IMR-90 (cell line): ENCODE data around the gene SLC16A9. TPM values are rescaled to one million over a fixed set of nuclear protein-coding genes. Genes with fewer than 3 reads are reported as not detected.

ENCODE experiments used
- ATAC-seq: fragments of 200-7000 bp; cut with Tn5 transposase; 2 replicates; pipeline ENCODE4 v1.9.1; 2020; ENCODE audit warnings: low read depth, mild to moderate bottlenecking, moderate library complexity
- BruUV-seq: library from RNA; stranded (reverse); fragments of 400-500 nt; replicated peaks from 2 replicates; lab custom pipeline; 2021; lab: Mats Ljungman, UMichigan
- CTCF ChIA-PET: fragments of 300-600 bp; formaldehyde crosslinking; extraction: SDS; loops from one replicate; lab custom pipeline; 2021; ENCODE audit warnings: antibody characterized with exemption; lab: Yijun Ruan, JAX
- POLR2A ChIA-PET: fragments of 300-600 bp; sonication (Branson Sonifier 250); formaldehyde crosslinking; loops from one replicate; lab custom pipeline; 2022; ENCODE audit warnings: antibody characterized with exemption; ENCODE audit not compliant: unreplicated experiment; lab: Charles Lee
- DNase-seq: peaks from one replicate; pipeline ENCODE4 v3.0.0; 2013
- H2AFZ ChIP-seq: replicated peaks from 2 replicates; pipeline ENCODE3; 2013; ENCODE audit warnings: low read length, mild to moderate bottlenecking; ENCODE audit not compliant: poor library complexity
- H2AK5ac ChIP-seq: 2 replicates; pipeline ENCODE4 v1.6.1; 2013; ENCODE audit warnings: low read depth, low read length, inconsistent platforms
- H2AK9ac ChIP-seq: replicated peaks from 2 replicates; pipeline ENCODE3; 2013; ENCODE audit warnings: mild to moderate bottlenecking, low read depth, low read length, moderate library complexity; ENCODE audit not compliant: poor library complexity
- H2BK120ac ChIP-seq: 2 replicates; pipeline ENCODE4 v1.6.1; 2013; ENCODE audit warnings: low read depth, low read length, inconsistent platforms
- H2BK15ac ChIP-seq: 3 replicates; pipeline ENCODE4 v1.6.1; 2013; ENCODE audit warnings: low read depth, low read length, inconsistent platforms
- H2BK20ac ChIP-seq: 2 replicates; pipeline ENCODE4 v1.6.1; 2013; ENCODE audit warnings: low read depth, mild to moderate bottlenecking, inconsistent platforms, low read length, moderate library complexity
- H2BK5ac ChIP-seq: 2 replicates; pipeline ENCODE4 v1.6.1; 2013; ENCODE audit warnings: mild to moderate bottlenecking, low read depth, low read length, inconsistent platforms; ENCODE audit not compliant: poor library complexity, severe bottlenecking
- H3K14ac ChIP-seq: replicated peaks from 2 replicates; pipeline ENCODE4 v1.6.1; 2013; ENCODE audit warnings: low read depth, low read length, inconsistent platforms
- H3K18ac ChIP-seq: 2 replicates; pipeline ENCODE4 v1.6.1; 2013; ENCODE audit warnings: low read depth, low read length, control low read depth
- H3K23ac ChIP-seq: 2 replicates; pipeline ENCODE4 v1.6.1; 2013; ENCODE audit warnings: low read depth, low read length, inconsistent platforms
- H3K27ac ChIP-seq: 2 replicates; pipeline ENCODE4 v1.5.1; 2013; ENCODE audit warnings: mild to moderate bottlenecking, control low read depth, low read length; ENCODE audit not compliant: insufficient read depth
- H3K27me3 ChIP-seq: 2 replicates; pipeline ENCODE4 v1.6.1; 2013; ENCODE audit warnings: low read length; ENCODE audit not compliant: control insufficient read depth, insufficient read depth
- H3K36me3 ChIP-seq: 2 replicates; pipeline ENCODE4 v1.6.1; 2013; ENCODE audit warnings: low read length, mixed read lengths; ENCODE audit not compliant: control insufficient read depth, insufficient read depth
- H3K4ac ChIP-seq: 2 replicates; pipeline ENCODE4 v1.6.1; 2013; ENCODE audit warnings: low read depth, low read length, inconsistent platforms
- H3K4me1 ChIP-seq: 2 replicates; pipeline ENCODE4 v1.6.1; 2013; ENCODE audit warnings: low read length, mixed read lengths; ENCODE audit not compliant: control insufficient read depth, insufficient read depth
- H3K4me2 ChIP-seq: 2 replicates; pipeline ENCODE4 v1.6.1; 2013; ENCODE audit warnings: low read depth, mild to moderate bottlenecking, control low read depth, low read length, moderate library complexity
- H3K4me3 ChIP-seq: 2 replicates; pipeline ENCODE4 v1.5.1; 2013; ENCODE audit warnings: low read depth, mild to moderate bottlenecking, control low read depth, low read length, moderate library complexity; ENCODE audit not compliant: insufficient read depth
- H3K56ac ChIP-seq: 2 replicates; pipeline ENCODE4 v1.6.1; 2013; ENCODE audit warnings: low read length, inconsistent platforms; ENCODE audit not compliant: insufficient read depth; ENCODE audit errors: extremely low read depth
- H3K79me1 ChIP-seq, 2 experiments: 2 replicates each; pipeline ENCODE4 v1.6.1; 2013; ENCODE audit warnings: low read length in 2 of 2, inconsistent platforms in 1 of 2, low read depth in 1 of 2
- H3K9ac ChIP-seq: 2 replicates; pipeline ENCODE4 v1.6.1; 2013; ENCODE audit warnings: low read depth, low read length, control low read depth
- H3K9me1 ChIP-seq: 2 replicates; pipeline ENCODE4 v1.6.1; 2013; ENCODE audit warnings: low read length, inconsistent platforms; ENCODE audit not compliant: insufficient read depth
- H3K9me3 ChIP-seq: 2 replicates; pipeline ENCODE4 v1.6.1; 2013; ENCODE audit warnings: low read length; ENCODE audit not compliant: control insufficient read depth, insufficient read depth
- H4K20me1 ChIP-seq: 2 replicates; pipeline ENCODE4 v1.6.1; 2013; ENCODE audit warnings: low read length, inconsistent platforms; ENCODE audit not compliant: insufficient read depth
- H4K5ac ChIP-seq: 2 replicates; pipeline ENCODE4 v1.6.1; 2013; ENCODE audit warnings: mild to moderate bottlenecking, low read depth, low read length, control low read depth
- H4K8ac ChIP-seq, 2 experiments: 2 replicates each; pipeline ENCODE4 v1.6.1; 2013; ENCODE audit warnings: low read depth in 2 of 2, low read length in 2 of 2, control low read depth in 1 of 2, inconsistent platforms in 1 of 2
- H4K91ac ChIP-seq: 2 replicates; pipeline ENCODE4 v1.6.1; 2013; ENCODE audit warnings: low read depth, low read length, inconsistent platforms; ENCODE audit not compliant: insufficient read depth
- BHLHE40 ChIP-seq: fragments of 150-350 bp; IDR thresholded peaks from 2 replicates; pipeline ENCODE4 v1.6.1; 2016; ENCODE audit warnings: mild to moderate bottlenecking, low read depth, low read length
- CEBPB ChIP-seq: IDR thresholded peaks from 2 replicates; pipeline ENCODE4 v1.6.1; 2012; ENCODE audit warnings: low read depth, low read length, improper control_type of control experiment
- CHD1 ChIP-seq: IDR thresholded peaks from 2 replicates; pipeline ENCODE4 v1.6.1; 2012; ENCODE audit warnings: low read depth, low read length, improper control_type of control experiment
- FOS ChIP-seq: fragments of 150-350 bp; IDR thresholded peaks from 2 replicates; pipeline ENCODE4 v1.6.1; 2016; ENCODE audit warnings: low read depth, low read length
- MAFK ChIP-seq: IDR thresholded peaks from 2 replicates; pipeline ENCODE4 v1.6.1; 2012; ENCODE audit warnings: low read depth, low read length, improper control_type of control experiment
- MAZ ChIP-seq: IDR thresholded peaks from 2 replicates; pipeline ENCODE4 v1.6.1; 2012; ENCODE audit warnings: low read depth, mild to moderate bottlenecking, low read length, improper control_type of control experiment, moderate library complexity, borderline replicate concordance
- MXI1 ChIP-seq: IDR thresholded peaks from 2 replicates; pipeline ENCODE4 v1.6.1; 2012; ENCODE audit warnings: low read depth, mild to moderate bottlenecking, low read length, moderate library complexity, borderline replicate concordance
- NFE2L2 ChIP-seq: fragments of 150-350 bp; IDR thresholded peaks from 2 replicates; pipeline ENCODE4 v1.6.1; 2016; ENCODE audit warnings: low read depth, mild to moderate bottlenecking, low read length
- POLR2A ChIP-seq: IDR thresholded peaks from 2 replicates; pipeline ENCODE4 v1.6.1; 2012; ENCODE audit warnings: mild to moderate bottlenecking, low read depth, low read length
- RAD21 ChIP-seq: IDR thresholded peaks from 2 replicates; pipeline ENCODE4 v1.6.1; 2012; ENCODE audit warnings: low read length, improper control_type of control experiment
- RCOR1 ChIP-seq: IDR thresholded peaks from 2 replicates; pipeline ENCODE4 v1.6.1; 2012; ENCODE audit warnings: mild to moderate bottlenecking, low read length, improper control_type of control experiment; ENCODE audit not compliant: insufficient replicate concordance
- RFX5 ChIP-seq: IDR thresholded peaks from 2 replicates; pipeline ENCODE4 v1.8.0; 2012; ENCODE audit warnings: low read depth, mild to moderate bottlenecking, low read length, moderate library complexity
- SMC3 ChIP-seq: fragments of 150-350 bp; IDR thresholded peaks from 2 replicates; pipeline ENCODE4 v1.6.1; 2016; ENCODE audit warnings: low read depth, mild to moderate bottlenecking, antibody characterized with exemption, low read length, moderate library complexity
- WGBS, 2 experiments: methylation state at CpG; one replicate each; pipeline versions ENCODE4 v1.1.5 to v1.1.7; 2013; ENCODE audit warnings: missing lambda C conversion rate in 2 of 2; ENCODE audit not compliant: insufficient read length in 1 of 2; ENCODE audit errors: extremely low coverage in 2 of 2; 5-methylcytosine and 5-hydroxymethylcytosine counted together
- dilution Hi-C: fragments of 300-500 bp; cut with HindIII; formaldehyde crosslinking; loops from one replicate; pipeline ENCODE4 v1.14.3; 2018; ENCODE audit warnings: low sequenced_read_pairs; ENCODE audit not compliant: unreplicated experiment
- in situ Hi-C: fragments of 300-500 bp; cut with MboI; formaldehyde crosslinking; loops from 3 replicates; pipeline ENCODE4 v1.14.3; 2019; ENCODE audit warnings: low sequenced_read_pairs, inconsistent platforms, mixed read lengths
- intact Hi-C: fragments of 100-400 bp; cut with micrococcal nuclease; formaldehyde crosslinking; loops from 2 replicates; pipeline ENCODE4 v1.10.0; 2022
- polyA plus RNA-seq, 3 experiments: library from polyadenylated mRNA; depleted of rRNA; stranded (reverse); fragments of >200 nt; gene quantifications; 2 replicates each; pipeline ENCODE4 v1.2.3, GENCODE V29; 2012; ENCODE audit warnings: low replicate concordance in 1 of 3
- total RNA-seq: library from RNA; depleted of rRNA; stranded (reverse); fragments of >200 nt; gene quantifications from 2 replicates; pipeline ENCODE4 v1.2.3, GENCODE V29; 2012
- TF ChIP-seq, protein P1 (sequence below): conservative IDR thresholded peaks from 2 replicates; pipeline ENCODE4 v1.5.1; 2012; ENCODE audit warnings: mild to moderate bottlenecking, low read depth, low read length, improper control_type of control experiment
- TF ChIP-seq, protein P2 (sequence below): fragments of 150-350 bp; IDR thresholded peaks from 2 replicates; pipeline ENCODE4 v1.6.1; 2017; ENCODE audit warnings: mild to moderate bottlenecking, antibody characterized with exemption, low read length, low read depth
- TF ChIP-seq, protein P3 (sequence below): fragments of 150-350 bp; IDR thresholded peaks from 2 replicates; pipeline ENCODE4 v1.6.1; 2016; ENCODE audit warnings: low read depth, mild to moderate bottlenecking, low read length, moderate library complexity, borderline replicate concordance

The SLC16A9 gene
- total and polyA plus RNA-seq, 2 of the 4 experiments (the other 2 are of a cell fraction), result 0.18 to 0.26 TPM

DNA sequence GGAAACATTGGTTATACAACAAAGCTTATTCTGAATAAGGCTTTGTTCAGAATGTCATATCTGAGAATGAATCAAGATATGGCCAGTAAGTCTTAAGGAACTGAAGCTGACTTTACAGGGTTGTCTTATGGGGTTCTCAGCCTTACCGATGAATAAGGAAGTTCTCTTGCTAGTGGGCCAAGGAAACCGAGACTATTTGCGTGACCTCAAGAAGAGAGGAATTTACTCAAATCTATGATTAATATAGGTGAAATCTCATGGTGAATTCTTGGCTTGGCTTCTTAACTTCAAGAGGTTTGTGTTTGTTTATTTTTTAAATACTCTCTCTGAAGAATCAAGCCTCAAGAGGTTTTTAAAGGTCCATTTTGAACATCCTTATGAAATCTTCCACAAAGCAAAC lies 48.3 kb upstream of the SLC16A9 start:
- no peaks in the 10 kb centered on the region; the same call in 1 of the 2 replicates for H3K27me3 ChIP-seq
- H3K14ac ChIP-seq, result no peak overlapping the region
- H3K56ac ChIP-seq, result no peak overlapping the region
- no peak overlapping the region for H2BK5ac ChIP-seq
- H2AK5ac ChIP-seq, result no peak overlapping the region
- no peak overlapping the region for H2BK120ac ChIP-seq
- H4K20me1 ChIP-seq, result no peaks in the 10 kb centered on the region
- no peak overlapping the region for H2AK9ac ChIP-seq
- in situ Hi-C loops (no loop called here), dilution Hi-C loops (no loop called here), intact Hi-C loops (no loop called here)
- no peak overlapping the region for H4K91ac ChIP-seq
- no peak overlapping the region for H2BK20ac ChIP-seq
- no peak overlapping the region for H4K8ac ChIP-seq
- H3K9ac ChIP-seq, result no peak overlapping the region
- H2BK15ac ChIP-seq, result no peak overlapping the region
- H3K23ac ChIP-seq, result no peak overlapping the region
- DNase-seq (peak; percentile 77), ATAC-seq (peak; percentile 78)
- CTCF ChIA-PET, result interaction anchor here (1.5 kb wide), 1 partner anchor 12 kb away, joined by 5 read pairs; no protein-coding TSS in a partner anchor
- BruUV-seq, result no TSS peak
- no CpG with 5 or more reads among the region's 3 CpGs for WGBS, 2 experiments
- peaks cover 2% of the 10 kb centered on the region; the same call in 1 of the 2 replicates for H3K4me1 ChIP-seq
- no peaks in the 10 kb centered on the region for H3K9me1 ChIP-seq
- H3K36me3 ChIP-seq, result no peaks in the 10 kb centered on the region
- peak overlapping the region; percentile 26; the same call in 1 of the 2 replicates for H3K18ac ChIP-seq
- H3K4me3 ChIP-seq, result no peak overlapping the region
- H3K27ac ChIP-seq, result no peak overlapping the region
- TF ChIP-seq CHD1, result no peak
- TF ChIP-seq SMC3, result no peak
- no peak for TF ChIP-seq POLR2A
- TF ChIP-seq BHLHE40, result no peak
- TF ChIP-seq, protein P1, sequence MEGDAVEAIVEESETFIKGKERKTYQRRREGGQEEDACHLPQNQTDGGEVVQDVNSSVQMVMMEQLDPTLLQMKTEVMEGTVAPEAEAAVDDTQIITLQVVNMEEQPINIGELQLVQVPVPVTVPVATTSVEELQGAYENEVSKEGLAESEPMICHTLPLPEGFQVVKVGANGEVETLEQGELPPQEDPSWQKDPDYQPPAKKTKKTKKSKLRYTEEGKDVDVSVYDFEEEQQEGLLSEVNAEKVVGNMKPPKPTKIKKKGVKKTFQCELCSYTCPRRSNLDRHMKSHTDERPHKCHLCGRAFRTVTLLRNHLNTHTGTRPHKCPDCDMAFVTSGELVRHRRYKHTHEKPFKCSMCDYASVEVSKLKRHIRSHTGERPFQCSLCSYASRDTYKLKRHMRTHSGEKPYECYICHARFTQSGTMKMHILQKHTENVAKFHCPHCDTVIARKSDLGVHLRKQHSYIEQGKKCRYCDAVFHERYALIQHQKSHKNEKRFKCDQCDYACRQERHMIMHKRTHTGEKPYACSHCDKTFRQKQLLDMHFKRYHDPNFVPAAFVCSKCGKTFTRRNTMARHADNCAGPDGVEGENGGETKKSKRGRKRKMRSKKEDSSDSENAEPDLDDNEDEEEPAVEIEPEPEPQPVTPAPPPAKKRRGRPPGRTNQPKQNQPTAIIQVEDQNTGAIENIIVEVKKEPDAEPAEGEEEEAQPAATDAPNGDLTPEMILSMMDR, result no peak
- TF ChIP-seq, protein P2, sequence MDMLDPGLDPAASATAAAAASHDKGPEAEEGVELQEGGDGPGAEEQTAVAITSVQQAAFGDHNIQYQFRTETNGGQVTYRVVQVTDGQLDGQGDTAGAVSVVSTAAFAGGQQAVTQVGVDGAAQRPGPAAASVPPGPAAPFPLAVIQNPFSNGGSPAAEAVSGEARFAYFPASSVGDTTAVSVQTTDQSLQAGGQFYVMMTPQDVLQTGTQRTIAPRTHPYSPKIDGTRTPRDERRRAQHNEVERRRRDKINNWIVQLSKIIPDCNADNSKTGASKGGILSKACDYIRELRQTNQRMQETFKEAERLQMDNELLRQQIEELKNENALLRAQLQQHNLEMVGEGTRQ, result no peak
- TF ChIP-seq RFX5, result no peak
- TF ChIP-seq RAD21, result no peak
- TF ChIP-seq, protein P3, sequence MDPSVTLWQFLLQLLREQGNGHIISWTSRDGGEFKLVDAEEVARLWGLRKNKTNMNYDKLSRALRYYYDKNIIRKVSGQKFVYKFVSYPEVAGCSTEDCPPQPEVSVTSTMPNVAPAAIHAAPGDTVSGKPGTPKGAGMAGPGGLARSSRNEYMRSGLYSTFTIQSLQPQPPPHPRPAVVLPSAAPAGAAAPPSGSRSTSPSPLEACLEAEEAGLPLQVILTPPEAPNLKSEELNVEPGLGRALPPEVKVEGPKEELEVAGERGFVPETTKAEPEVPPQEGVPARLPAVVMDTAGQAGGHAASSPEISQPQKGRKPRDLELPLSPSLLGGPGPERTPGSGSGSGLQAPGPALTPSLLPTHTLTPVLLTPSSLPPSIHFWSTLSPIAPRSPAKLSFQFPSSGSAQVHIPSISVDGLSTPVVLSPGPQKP, result no peak
- TF ChIP-seq FOS, result no peak
- TF ChIP-seq CEBPB, result no peak
- no peak for TF ChIP-seq MAFK
- TF ChIP-seq MAZ, result no peak
- no peak for TF ChIP-seq RCOR1
- TF ChIP-seq NFE2L2, result no peak
- TF ChIP-seq MXI1, result no peak
- no peak overlapping the region for H3K4ac ChIP-seq
- no peak overlapping the region for H2AFZ ChIP-seq
- H3K9me3 ChIP-seq, result no peaks in the 10 kb centered on the region
- peak overlapping the region; percentile 34; the same call in 1 of the 2 replicates for H3K4me2 ChIP-seq
- no peaks in the 10 kb centered on the region for H3K79me1 ChIP-seq
- POLR2A ChIA-PET, result no interaction called here
- H4K5ac ChIP-seq, result no peak overlapping the region; the same call in 1 of the 2 replicates
